GM12878 (cell line): ENCODE data around the gene KAT2A. TPM values are rescaled to one million over a fixed set of nuclear protein-coding genes. Genes with fewer than 3 reads are reported as not detected.
A peak's percentile ranks its signal among the peaks of the same experiment; 100 is the strongest.

Source experiments
- ATAC-seq: fragments of 200-7000 bp; cut with Tn5 transposase; 3 replicates; pipeline ENCODE4 v1.9.1; 2020; ENCODE audit warnings: mild to moderate bottlenecking, moderate library complexity
- BruUV-seq: library from RNA; stranded (reverse); fragments of 400-500 nt; replicated peaks from 2 replicates; lab custom pipeline; 2021; lab: Mats Ljungman, UMichigan
- CTCF ChIA-PET: fragments of 300-600 bp; sonication (Branson Sonifier 250); formaldehyde crosslinking; extraction: SDS; loops from one replicate; lab custom pipeline; 2021; ENCODE audit warnings: inconsistent platforms; lab: Yijun Ruan, JAX
- POLR2A ChIA-PET: fragments of 350-600 bp; formaldehyde crosslinking; extraction: SDS; loops from one replicate; lab custom pipeline; 2021; ENCODE audit warnings: inconsistent platforms; lab: Charles Lee
- RAD21 ChIA-PET: fragments of 300-600 bp; sonication (Branson Sonifier 250); formaldehyde crosslinking; loops from one replicate; lab custom pipeline; 2023; ENCODE audit warnings: antibody characterized with exemption; ENCODE audit not compliant: unreplicated experiment; lab: Charles Lee
- SMC1A ChIA-PET: fragments of 300-600 bp; sonication (Branson Sonifier 250); formaldehyde crosslinking; loops from one replicate; lab custom pipeline; 2023; ENCODE audit not compliant: unreplicated experiment, uncharacterized antibody; lab: Charles Lee
- DNase-seq: peaks from one replicate; pipeline ENCODE4 v3.0.0-alpha.2; 2011; ENCODE audit warnings: low read depth, low spot score
- FAIRE-seq: peaks from 3 replicates; lab custom pipeline; 2011; peaks lifted over from hg19 to GRCh38; lab: Jason Lieb, UNC
- H2AFZ ChIP-seq: 2 replicates; pipeline ENCODE4 v1.6.0; 2011; ENCODE audit warnings: low read depth, low read length, control low read depth; ENCODE audit not compliant: control insufficient read depth
- H3K27ac ChIP-seq: 2 replicates; pipeline ENCODE4 v1.5.1; 2011; ENCODE audit warnings: control low read depth; ENCODE audit not compliant: control insufficient read depth, insufficient read depth
- H3K27me3 ChIP-seq, 2 experiments: replicated peaks in 1 of 2; 2 replicates each; pipeline versions ENCODE4 v1.6.0 to v1.6.1; 2011; ENCODE audit warnings: low read length in 1 of 2; ENCODE audit not compliant: control insufficient read depth in 2 of 2, insufficient read depth in 2 of 2
- H3K36me3 ChIP-seq, 2 experiments: 2 replicates each; pipeline ENCODE4 v1.5.1; 2011; ENCODE audit warnings: low read length in 1 of 2; ENCODE audit not compliant: control insufficient read depth in 2 of 2, insufficient read depth in 2 of 2
- H3K4me1 ChIP-seq: 2 replicates; pipeline ENCODE4 v1.6.1; 2011; ENCODE audit warnings: mild to moderate bottlenecking, low read length, moderate library complexity, mixed read lengths; ENCODE audit not compliant: control insufficient read depth, insufficient read depth
- H3K4me2 ChIP-seq: 2 replicates; pipeline ENCODE4 v1.6.0; 2011; ENCODE audit warnings: control low read depth; ENCODE audit not compliant: control insufficient read depth, insufficient read depth
- H3K4me3 ChIP-seq: fragments of 200-600 bp; sonication (generic); 2 replicates; pipeline ENCODE4 v1.5.1; 2016
- H3K79me2 ChIP-seq: 2 replicates; pipeline ENCODE4 v1.6.0; 2011; ENCODE audit warnings: low read length; ENCODE audit not compliant: control insufficient read depth, insufficient read depth
- H3K9ac ChIP-seq: 2 replicates; pipeline ENCODE4 v1.8.0; 2011; ENCODE audit warnings: low read length, control low read depth, mixed read lengths; ENCODE audit not compliant: control insufficient read depth, insufficient read depth
- H3K9me3 ChIP-seq: replicated peaks from 3 replicates; pipeline ENCODE4 v1.5.1; 2011; ENCODE audit warnings: mild to moderate bottlenecking, low read length; ENCODE audit not compliant: control insufficient read depth, insufficient read depth
- H4K20me1 ChIP-seq: 2 replicates; pipeline ENCODE4 v1.6.0; 2011; ENCODE audit not compliant: control insufficient read depth, insufficient read depth
- CBFB ChIP-seq: IDR thresholded peaks from 2 replicates; pipeline ENCODE4 v1.6.1; 2016; ENCODE audit warnings: antibody characterized with exemption, low read depth
- HDGF ChIP-seq: fragments of 450-650 bp; IDR thresholded peaks from 2 replicates; pipeline ENCODE4 v1.6.1; 2016; ENCODE audit warnings: antibody characterized with exemption
- IRF4 ChIP-seq: IDR thresholded peaks from 2 replicates; pipeline ENCODE4 v1.6.1; 2011; ENCODE audit warnings: low read depth, low read length
- NFYA ChIP-seq: IDR thresholded peaks from 2 replicates; pipeline ENCODE4 v1.6.1; 2011; ENCODE audit warnings: low read depth, mild to moderate bottlenecking, low read length, improper control_type of control experiment, borderline replicate concordance
- NR2F1 ChIP-seq: fragments of 450-650 bp; conservative IDR thresholded peaks from 2 replicates; pipeline ENCODE4 v1.6.1; 2017; ENCODE audit warnings: mild to moderate bottlenecking
- RAD21 ChIP-seq: IDR thresholded peaks from 2 replicates; pipeline ENCODE4 v1.6.1; 2011; ENCODE audit warnings: mild to moderate bottlenecking, low read depth, low read length, moderate library complexity; ENCODE audit not compliant: insufficient read depth
- RUNX3 ChIP-seq: IDR thresholded peaks from 2 replicates; pipeline ENCODE4 v1.6.1; 2012; ENCODE audit warnings: low read length, inconsistent platforms
- SMC3 ChIP-seq: IDR thresholded peaks from 2 replicates; pipeline ENCODE4 v1.6.1; 2011; ENCODE audit warnings: low read length, improper control_type of control experiment, borderline replicate concordance
- YY1 ChIP-seq: IDR thresholded peaks from 2 replicates; pipeline ENCODE4 v1.6.1; 2011; ENCODE audit warnings: low read depth, mild to moderate bottlenecking, low read length
- WGBS: methylation state at CpG from one replicate; pipeline ENCODE4 v1.1.6; 2016; ENCODE audit warnings: low lambda C conversion rate; ENCODE audit not compliant: insufficient replicate concordance, insufficient coverage; ENCODE audit errors: missing lambda C conversion rate; 5-methylcytosine and 5-hydroxymethylcytosine counted together
- in situ Hi-C: fragments of 300-500 bp; cut with MboI; formaldehyde crosslinking; loops from 9 replicates; pipeline ENCODE4 v1.14.3; 2018; ENCODE audit warnings: mixed read lengths
- intact Hi-C: fragments of 100-400 bp; cut with micrococcal nuclease; formaldehyde crosslinking; loops from one replicate; pipeline ENCODE4 v1.14.2; 2022; ENCODE audit not compliant: unreplicated experiment
- polyA plus RNA-seq, 11 experiments: library from polyadenylated mRNA; depleted of rRNA in 4 of 11; unstranded in 6 of 11; stranded (reverse) in 5 of 11; fragments of >200 nt; fragmentation: Nextera tagmentation in 4 of 11; fragmentation: Illumina TruSeq in 1 of 11; extraction: Ambion mirVana in 4 of 11; extraction: Trizol in 1 of 11; gene quantifications; 1 replicate in 1 of 11; 2 replicates in 10 of 11; pipeline versions ENCODE4 v1.2.1 to v1.2.3, GENCODE V29; 2011 to 2016; ENCODE audit warnings: inconsistent platforms in 2 of 11, missing spikeins in 2 of 11, low read depth in 1 of 11
- total RNA-seq, 4 experiments: library from RNA; depleted of rRNA in 3 of 4; stranded (reverse); fragments of >200 nt in 3 of 4; fragmentation: Illumina TruSeq in 1 of 4; extraction: Trizol in 1 of 4; gene quantifications; 2 replicates each; pipeline versions ENCODE4 v1.2.1 to v1.2.3, GENCODE V29; 2013 to 2021
- TF ChIP-seq, protein P1 (sequence below), 3 experiments: IDR thresholded peaks in 2 of 3; conservative IDR thresholded peaks in 1 of 3; 2 replicates each; pipeline ENCODE4 v1.5.1; 2011; ENCODE audit warnings: low read depth in 3 of 3, low read length in 3 of 3, mild to moderate bottlenecking in 3 of 3, control low read depth in 2 of 3, moderate library complexity in 2 of 3, inconsistent platforms in 1 of 3, mixed read lengths in 1 of 3; ENCODE audit not compliant: control insufficient read depth in 2 of 3, insufficient read depth in 1 of 3; ENCODE audit errors: extremely low read depth in 1 of 3
- TF ChIP-seq, protein P2 (sequence below): fragments of 450-650 bp; conservative IDR thresholded peaks from 2 replicates; pipeline ENCODE4 v1.6.1; 2017; ENCODE audit warnings: mild to moderate bottlenecking, moderate library complexity

The KAT2A gene
- total and polyA plus RNA-seq, 10 of the 15 experiments (the other 5 are each of a cell fraction or from before 2014, with no cell fraction given), result 0.85 to 47.5 (median 14.6) TPM

DNA sequence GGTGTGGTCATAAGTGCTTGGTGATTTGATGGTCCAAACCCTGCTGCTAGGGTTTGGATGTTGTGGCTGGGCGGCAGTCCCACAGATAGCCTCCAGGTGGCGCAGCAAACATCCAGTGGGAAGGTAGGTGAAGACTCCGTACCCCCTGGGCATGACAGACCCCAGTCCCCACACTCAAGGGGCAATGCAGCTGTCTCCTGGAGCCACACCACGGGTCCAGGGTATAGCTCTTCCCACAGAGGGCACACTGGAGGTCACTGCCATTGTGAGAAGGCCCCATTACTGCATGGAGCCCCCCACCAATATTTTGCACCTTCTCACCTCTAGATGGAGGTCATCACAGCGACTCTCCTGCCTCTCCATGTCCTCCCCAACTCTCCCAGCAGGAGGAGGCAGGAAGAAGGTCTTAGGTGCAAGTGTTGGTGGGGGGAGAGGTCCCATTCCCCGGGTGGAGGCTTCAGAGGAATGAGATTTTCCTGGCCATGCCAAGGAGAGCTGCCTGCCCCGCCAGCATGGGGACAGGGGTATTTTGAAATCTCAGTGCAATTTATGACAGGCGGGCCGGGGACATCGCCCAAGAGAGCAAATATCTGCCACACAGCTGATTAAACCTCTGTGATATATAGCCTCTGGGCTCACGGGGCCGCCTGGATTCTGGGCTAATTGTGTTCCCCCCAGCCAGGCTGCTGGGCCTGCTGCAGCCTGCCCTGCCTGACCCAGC lies 53.6 kb downstream of the KAT2A start:
- in situ Hi-C loops, result no loop called here
- no peak for DNase-seq

More for the DNA sequence above, 53.6 kb downstream of the KAT2A start:
- H3K27ac ChIP-seq, result no peak overlapping the region
- ChIA-PET RAD21 (interaction anchor here (0.5 to 1.7 kb wide), 5 partner anchors 43 to 114 kb away, joined by 3 to 8 read pairs (median 5); partner anchors contain the start of gene KCNH4), SMC1A (interaction anchor here (1.0 to 3.2 kb wide), 4 partner anchors 45 to 114 kb away, joined by 3 to 17 read pairs (median 6); partner anchors contain the start of genes DHX58 and KCNH4), POLR2A (no interaction called here), CTCF (interaction anchor here (0.6 to 6.5 kb wide), 21 partner anchors 9 to 724 kb away, joined by 3 to 100 read pairs (median 5); partner anchors contain the start of genes CNP, DHX58, KAT2A and KCNH4)
- H3K36me3 ChIP-seq, result no peaks in the 10 kb centered on the region
- no peak overlapping the region for H3K4me3 ChIP-seq
- no peaks in the 10 kb centered on the region for H4K20me1 ChIP-seq
- FAIRE-seq (peak; percentile 87), ATAC-seq (peak; percentile 70)
- H3K27me3 ChIP-seq, result peaks cover 3 to 7% of the 10 kb centered on the region in 2 experiments
- TF ChIP-seq YY1 (0 out of 2 replicates have a peak, but pooled peaks have one; percentile 32), CBFB (no peak), NFYA (no peak), RAD21 (peak; percentile 56), SMC3 (peak; percentile 82), NR2F1 (peak; percentile 57), RUNX3 (0 out of 2 replicates have a peak, but pooled peaks have one; percentile 16), HDGF (0 out of 2 replicates have a peak, but pooled peaks have one; percentile 13), IRF4 (0 out of 2 replicates have a peak, but pooled peaks have one; percentile 12)
- TF ChIP-seq, protein P1, sequence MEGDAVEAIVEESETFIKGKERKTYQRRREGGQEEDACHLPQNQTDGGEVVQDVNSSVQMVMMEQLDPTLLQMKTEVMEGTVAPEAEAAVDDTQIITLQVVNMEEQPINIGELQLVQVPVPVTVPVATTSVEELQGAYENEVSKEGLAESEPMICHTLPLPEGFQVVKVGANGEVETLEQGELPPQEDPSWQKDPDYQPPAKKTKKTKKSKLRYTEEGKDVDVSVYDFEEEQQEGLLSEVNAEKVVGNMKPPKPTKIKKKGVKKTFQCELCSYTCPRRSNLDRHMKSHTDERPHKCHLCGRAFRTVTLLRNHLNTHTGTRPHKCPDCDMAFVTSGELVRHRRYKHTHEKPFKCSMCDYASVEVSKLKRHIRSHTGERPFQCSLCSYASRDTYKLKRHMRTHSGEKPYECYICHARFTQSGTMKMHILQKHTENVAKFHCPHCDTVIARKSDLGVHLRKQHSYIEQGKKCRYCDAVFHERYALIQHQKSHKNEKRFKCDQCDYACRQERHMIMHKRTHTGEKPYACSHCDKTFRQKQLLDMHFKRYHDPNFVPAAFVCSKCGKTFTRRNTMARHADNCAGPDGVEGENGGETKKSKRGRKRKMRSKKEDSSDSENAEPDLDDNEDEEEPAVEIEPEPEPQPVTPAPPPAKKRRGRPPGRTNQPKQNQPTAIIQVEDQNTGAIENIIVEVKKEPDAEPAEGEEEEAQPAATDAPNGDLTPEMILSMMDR (IDR thresholded peaks at IDR 0.05 in 2 of 3, conservative IDR thresholded peaks at IDR 0.05 in 1 of 3; ENCODE audit: control insufficient read depth in 2 of 3, extremely low read depth in 1 of 3, insufficient read depth in 1 of 3, low read depth in 3 of 3, low read length in 3 of 3), result peak; percentile 89 to 95 (median 91)
- TF ChIP-seq, protein P2, sequence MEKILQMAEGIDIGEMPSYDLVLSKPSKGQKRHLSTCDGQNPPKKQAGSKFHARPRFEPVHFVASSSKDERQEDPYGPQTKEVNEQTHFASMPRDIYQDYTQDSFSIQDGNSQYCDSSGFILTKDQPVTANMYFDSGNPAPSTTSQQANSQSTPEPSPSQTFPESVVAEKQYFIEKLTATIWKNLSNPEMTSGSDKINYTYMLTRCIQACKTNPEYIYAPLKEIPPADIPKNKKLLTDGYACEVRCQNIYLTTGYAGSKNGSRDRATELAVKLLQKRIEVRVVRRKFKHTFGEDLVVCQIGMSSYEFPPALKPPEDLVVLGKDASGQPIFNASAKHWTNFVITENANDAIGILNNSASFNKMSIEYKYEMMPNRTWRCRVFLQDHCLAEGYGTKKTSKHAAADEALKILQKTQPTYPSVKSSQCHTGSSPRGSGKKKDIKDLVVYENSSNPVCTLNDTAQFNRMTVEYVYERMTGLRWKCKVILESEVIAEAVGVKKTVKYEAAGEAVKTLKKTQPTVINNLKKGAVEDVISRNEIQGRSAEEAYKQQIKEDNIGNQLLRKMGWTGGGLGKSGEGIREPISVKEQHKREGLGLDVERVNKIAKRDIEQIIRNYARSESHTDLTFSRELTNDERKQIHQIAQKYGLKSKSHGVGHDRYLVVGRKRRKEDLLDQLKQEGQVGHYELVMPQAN, result no peak
- no peak overlapping the region for H2AFZ ChIP-seq
- no TSS peak for BruUV-seq
- no peaks in the 10 kb centered on the region for H3K79me2 ChIP-seq
- 26% methylated on average over 12 of the region's 12 CpGs for WGBS
- peaks cover 11% of the 10 kb centered on the region for H3K4me1 ChIP-seq
- no peak overlapping the region for H3K9ac ChIP-seq
- H3K4me2 ChIP-seq, result no peak overlapping the region
- no peaks in the 10 kb centered on the region for H3K9me3 ChIP-seq
- intact Hi-C loops, result loop anchor here (1.0 to 5.0 kb wide), 3 partner anchors 35 to 113 kb away; partner anchors contain the start of gene KCNH4
